Activated naive CD4-positive, alpha-beta T cell treated with anti-CD3 and anti-CD28 coated beads, Interleukin-2, amount 50 U/mL, for 16 hours (primary cell): Measurements from ENCODE around the gene CACNG6.
"Not testable (repeated sequence)": the region's sequence is repeated elsewhere in the genome, so short reads cannot be mapped to it uniquely, and the experiment has no call there.

Experiments used
- DNase-seq: peaks from one replicate; pipeline ENCODE4 v3.0.0-alpha.2; 2020

Gene CACNG6

GRCh38 chr19:54002495-54003315, 11.3 kb downstream of the CACNG6 start:
- no peak for DNase-seq

- DNase-seq: no peak
Observed at GRCh38 chr19:54009440-54009839, 18.0 kb downstream of the CACNG6 start.

DNA sequence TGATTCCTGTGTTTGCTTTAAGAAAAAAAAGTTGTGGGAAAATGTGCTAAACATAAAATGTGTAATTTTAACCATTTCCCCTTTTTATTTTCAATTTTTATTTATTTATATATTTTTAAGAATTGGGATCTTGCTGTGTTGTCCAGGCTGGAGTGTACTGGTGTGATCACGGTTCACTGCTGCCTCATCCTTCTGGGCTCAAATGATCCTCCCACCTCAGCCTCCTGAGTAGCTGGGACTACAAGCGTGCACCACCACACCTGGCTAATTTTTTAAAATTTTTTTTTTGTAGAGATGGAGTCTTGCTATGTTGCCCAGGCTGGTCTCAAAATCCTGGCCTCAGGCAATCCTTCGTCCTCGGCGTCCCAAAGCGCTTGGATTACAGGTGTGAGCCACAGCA, 19.0 kb downstream of the CACNG6 start:
- no peak for DNase-seq

GRCh38 chr19:54011507-54012211, 20.2 kb downstream of the CACNG6 start:
- no peak for DNase-seq

GRCh38 chr19:54013866-54014265, 22.4 kb downstream of the CACNG6 start:
- DNase-seq: no peak

DNA sequence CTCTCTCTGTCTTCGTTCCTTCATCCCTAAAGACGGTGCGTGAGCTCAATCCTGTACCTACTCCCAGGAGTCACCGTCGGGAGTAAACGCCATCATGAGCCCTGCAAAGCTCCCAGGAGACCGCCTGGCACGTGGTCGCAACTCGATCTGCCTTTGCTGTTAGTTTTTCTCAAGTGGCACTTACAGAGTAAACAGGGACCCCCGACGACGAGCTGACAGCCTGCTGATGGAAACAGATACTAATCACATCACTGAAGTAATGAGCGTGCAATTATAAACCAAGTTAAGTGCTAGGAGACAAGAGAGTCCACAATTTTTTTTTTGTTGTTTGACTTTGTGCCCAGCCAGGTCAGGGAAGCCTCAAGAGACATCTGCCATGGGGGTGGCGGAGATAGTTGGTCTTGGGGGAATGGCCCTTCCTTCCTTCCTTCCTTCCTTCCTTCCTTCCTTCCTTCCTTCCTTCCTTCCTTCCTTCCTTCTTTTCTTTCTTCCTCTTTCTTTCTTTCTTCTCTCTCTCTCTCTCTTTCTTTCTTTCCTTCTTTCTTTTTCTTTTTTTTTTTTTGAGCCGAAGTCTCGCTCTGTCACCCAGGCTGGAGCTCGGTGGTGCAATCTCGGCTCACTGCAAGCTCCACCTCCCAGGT, 23.6 kb downstream of the CACNG6 start:
- no peak for DNase-seq

- no peak for DNase-seq
Observed at GRCh38 chr19:54017261-54017660, 25.8 kb downstream of the CACNG6 start.

- no peak for DNase-seq
Observed at GRCh38 chr19:54021363-54021762, 29.9 kb downstream of the CACNG6 start.

DNA sequence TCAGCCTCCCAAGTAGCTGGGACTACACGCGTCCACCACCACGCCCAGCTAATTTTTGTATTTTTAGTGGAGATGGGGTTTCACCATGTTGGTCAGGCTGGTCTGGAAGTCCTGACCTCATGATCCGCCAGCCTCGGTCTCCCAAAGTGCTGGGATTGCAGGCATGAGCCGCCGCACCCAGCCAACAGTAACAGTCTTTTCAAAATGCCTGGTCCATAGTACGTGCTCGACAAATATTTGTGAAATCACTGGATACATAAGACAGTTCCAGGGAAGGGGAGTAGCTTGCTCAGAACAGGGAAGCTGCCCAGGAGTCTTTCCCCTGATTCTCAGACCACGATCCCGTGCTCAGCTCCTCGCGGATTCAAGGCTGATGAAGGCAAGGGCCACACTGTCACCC, 30.5 kb downstream of the CACNG6 start:
- no peak for DNase-seq

GRCh38 chr19:54023191-54023590, 31.8 kb downstream of the CACNG6 start:
- no peak for DNase-seq

DNA sequence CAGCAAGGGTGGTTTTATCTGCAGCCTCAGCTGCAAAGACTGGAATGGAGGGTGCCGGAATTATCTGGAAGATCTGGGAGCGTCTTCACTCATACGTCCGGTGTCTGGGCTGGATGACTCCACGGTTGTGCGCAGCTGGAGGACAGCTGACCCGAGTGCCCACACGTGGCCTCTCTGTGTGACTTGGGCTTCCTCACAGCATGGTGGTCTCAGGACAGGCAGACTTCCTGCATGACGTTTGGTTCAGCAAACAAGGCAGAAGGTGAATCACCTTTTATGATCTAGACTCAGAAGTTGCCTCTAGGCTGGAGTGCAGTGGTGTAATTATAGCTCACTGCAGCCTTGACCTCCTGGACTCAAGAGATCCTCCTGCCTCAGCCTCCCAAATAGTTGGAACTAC, 33.2 kb downstream of the CACNG6 start:
- DNase-seq: no peak

- no peak for DNase-seq
Observed at GRCh38 chr19:54026656-54027055, 35.2 kb downstream of the CACNG6 start.

- no peak for DNase-seq
Observed at GRCh38 chr19:54029301-54029700, 37.9 kb downstream of the CACNG6 start.

DNA sequence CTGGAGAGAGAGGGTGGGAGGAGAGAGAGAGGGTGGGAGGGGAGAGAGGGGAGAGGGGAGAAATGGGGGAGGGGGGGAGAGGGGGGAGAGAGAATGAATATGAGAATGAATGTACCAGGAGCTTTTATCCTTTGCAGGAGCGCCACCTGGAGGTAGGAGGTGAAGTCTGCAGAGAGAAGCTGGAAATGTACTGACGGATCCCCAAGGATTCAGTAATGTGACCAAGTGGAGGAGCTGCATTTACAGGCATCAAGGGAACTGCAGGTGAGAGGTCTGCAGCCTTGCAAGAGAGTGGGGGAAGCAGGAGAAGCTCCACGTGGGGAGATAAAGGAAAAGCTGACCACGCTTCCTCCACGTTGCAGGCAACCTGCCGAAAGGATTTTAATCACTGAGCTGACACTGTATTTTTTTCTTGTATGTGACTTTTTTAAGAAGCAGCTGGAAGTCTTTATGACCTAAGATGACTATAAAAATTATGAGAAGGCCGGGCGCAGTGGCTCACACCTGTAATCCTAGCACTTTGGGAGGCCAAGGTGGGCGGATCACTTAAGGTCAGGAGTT, 38.6 kb downstream of the CACNG6 start:
- DNase-seq: peak; percentile 46

DNA sequence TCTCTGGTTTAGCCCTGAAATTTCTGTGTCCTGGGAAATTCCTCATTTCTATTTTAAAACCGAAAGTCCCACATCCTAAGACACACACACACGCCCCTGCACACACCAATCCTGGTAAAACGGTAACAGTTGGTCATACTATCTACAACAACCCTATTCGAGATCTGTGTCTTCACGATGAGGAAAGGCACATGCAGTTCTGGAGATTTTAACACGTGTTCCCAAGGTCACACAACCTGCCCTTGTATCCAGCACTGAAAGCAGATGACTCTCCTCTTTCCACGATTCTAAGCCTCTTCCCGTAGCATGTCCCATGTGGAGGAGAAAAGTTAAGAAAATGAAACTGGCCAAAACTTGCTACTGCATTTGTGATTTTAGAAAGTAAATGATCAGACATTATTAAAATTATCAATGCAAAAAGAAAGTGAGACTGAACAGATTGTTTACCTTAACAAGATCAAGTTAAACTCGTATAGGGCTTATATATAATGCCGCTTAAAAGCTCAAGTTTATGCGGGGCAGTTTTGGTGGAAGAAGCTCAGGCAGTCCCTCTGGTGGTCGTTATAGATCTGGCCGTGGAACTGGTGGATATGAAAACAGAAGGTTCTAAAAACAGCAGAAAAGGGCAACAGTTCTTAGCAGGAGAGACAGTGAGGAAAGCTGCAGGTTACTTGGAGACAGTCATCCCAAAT, 39.6 kb downstream of the CACNG6 start:
- no peak for DNase-seq

DNA sequence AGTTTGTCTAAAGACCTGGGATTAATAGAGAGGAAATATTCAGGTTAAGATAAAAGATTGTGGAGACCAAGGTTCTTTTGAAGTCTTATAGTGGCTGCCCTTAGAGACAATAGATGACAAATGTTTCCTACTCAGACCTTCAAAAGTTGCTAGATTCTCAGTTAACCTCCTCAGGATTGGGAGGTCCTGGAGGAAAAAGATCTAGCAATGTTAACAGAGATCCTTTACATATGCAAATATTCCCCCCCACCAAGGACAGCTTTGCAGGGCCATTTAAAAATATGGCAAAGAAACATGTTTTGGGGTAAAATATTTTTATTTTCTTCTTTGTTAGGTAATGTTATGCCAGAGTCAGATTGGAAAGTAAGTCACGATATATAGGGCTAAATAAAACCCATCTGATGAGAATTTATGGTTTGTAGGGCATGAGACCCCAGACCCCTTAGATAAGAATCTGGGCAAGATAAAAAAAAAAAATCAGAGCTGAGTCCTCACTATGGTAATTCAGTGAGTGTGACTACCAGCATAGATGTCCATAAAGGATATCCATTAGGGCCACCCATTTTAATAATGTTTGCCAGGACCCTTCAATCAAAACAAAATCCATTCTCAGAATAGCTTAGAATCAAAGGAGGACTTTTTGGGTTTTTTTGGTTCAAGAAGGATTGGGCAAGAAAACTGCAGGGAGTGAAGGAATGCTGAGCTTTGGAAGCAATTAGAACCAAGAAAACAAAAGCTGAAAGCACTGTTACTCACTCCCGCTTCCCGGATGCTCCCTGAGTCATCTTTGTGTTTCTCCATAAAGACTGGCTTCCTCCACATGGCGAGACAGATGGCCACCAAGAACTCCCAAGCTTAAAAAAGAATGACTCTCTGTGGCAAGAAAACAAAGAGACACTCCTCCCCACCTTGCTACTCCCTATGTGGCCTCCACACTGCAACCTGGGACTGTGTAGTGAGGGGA, 44.1 kb downstream of the CACNG6 start:
- DNase-seq: no peak

- DNase-seq: not testable (repeated sequence)
Observed at GRCh38 chr19:54036542-54036941, 45.1 kb downstream of the CACNG6 start.

- no peak for DNase-seq
Observed at GRCh38 chr19:54040003-54040402, 48.6 kb downstream of the CACNG6 start.

DNA sequence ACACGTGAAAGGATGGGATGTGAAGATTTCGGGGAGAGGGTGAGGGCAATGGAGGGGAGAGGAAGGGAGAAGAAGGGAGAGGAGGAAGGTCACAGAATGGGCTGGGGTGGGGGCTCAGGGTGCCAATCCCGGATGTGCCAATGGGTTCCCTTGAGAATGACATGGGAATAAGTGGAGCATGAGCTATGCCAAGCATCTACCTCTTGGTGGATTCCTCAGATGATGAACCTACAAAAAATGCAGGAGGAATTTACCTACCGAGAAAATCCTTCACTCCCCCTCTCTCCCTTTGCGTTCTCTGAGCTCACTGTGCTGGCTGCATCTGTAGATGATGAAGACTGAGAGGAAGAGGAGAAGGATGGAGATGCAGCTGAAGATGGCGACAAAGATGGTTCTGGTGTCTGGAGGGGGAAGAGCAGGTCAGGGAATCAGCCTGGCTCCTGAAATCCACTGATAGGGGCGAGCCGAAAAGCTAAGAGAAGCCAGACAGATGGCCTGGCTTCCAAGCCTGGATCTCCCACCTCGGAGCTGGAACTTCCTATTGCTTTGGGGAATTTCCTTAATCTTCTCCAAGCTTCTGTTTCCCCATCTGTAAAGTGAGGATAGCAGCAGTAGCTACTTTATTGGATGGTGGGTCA, 50.7 kb downstream of the CACNG6 start:
- DNase-seq: no peak

GRCh38 chr19:54042989-54043388, 51.6 kb downstream of the CACNG6 start:
- DNase-seq: no peak

- no peak for DNase-seq
Observed at GRCh38 chr19:54045771-54046170, 54.3 kb downstream of the CACNG6 start.
